Activated CD8-positive, alpha-beta memory T cell treated with anti-CD3 and anti-CD28 coated beads for 36 hours (primary cell): Measurements from ENCODE around the gene ATP10B. TPM values are rescaled to one million over a fixed set of nuclear protein-coding genes. Genes with fewer than 3 reads are reported as not detected.
"Not testable (repeated sequence)": the region's sequence is repeated elsewhere in the genome, so short reads cannot be mapped to it uniquely, and the experiment has no call there.

ENCODE experiments used
- CTCF ChIA-PET: fragments of 350-600 bp; sonication (Branson Sonifier 250); formaldehyde crosslinking; loops from one replicate; lab custom pipeline; 2021; ENCODE audit warnings: antibody characterized with exemption; lab: Charles Lee
- POLR2A ChIA-PET: fragments of 350-600 bp; sonication (Branson Sonifier 250); formaldehyde crosslinking; loops from one replicate; lab custom pipeline; 2021; ENCODE audit warnings: antibody characterized with exemption; lab: Charles Lee
- total RNA-seq, 2 experiments: library from RNA; stranded (reverse); gene quantifications; one replicate each; pipeline ENCODE4 v1.2.3, GENCODE V29; 2021

ATP10B gene
- total RNA-seq, 2 experiments from 2014 or later: not detected

DNA sequence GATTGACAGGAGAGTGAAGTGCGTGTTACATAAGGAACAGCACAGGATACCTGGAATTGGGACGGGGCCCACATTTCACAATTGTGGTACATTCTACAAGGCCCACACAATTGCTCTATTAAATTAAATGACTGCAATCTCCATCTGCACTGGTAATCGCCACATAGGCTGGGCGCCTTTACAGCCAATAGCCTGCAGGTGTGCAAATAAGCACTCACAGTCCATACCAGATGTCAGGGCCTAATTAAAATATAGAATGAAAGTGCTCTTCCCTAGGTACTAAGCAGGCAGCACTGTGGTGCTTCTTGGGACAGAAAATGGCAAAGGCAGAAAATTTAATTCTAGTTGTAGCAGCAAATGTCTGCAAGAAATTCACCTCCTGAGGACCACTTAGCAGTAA, 82.7 kb downstream of the ATP10B start:
- POLR2A ChIA-PET: no interaction called here
- CTCF ChIA-PET: no interaction called here

DNA sequence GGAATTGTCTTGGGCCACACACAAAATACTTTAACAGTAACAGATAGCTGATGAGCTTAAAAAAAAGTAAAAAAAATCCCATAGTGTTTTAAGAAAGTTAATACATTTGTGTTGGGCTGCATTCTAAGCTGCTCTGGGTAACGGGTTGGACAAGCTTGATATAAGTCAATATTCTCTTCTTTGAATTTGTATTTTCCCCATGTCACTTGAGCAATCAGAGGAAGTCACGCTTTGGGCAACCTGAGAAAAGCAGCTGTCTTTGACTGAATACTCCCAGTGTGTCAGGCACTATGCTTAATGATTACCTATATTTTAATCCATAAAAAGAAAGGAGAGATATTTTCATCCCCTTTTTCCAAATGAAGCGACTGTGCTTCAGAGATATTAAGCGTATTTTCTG, 84.9 kb downstream of the ATP10B start:
- ChIA-PET CTCF (no interaction called here), POLR2A (no interaction called here)

GRCh38 chr5:160760008-160760407, 92.0 kb downstream of the ATP10B start:
- ChIA-PET CTCF (no interaction called here), POLR2A (no interaction called here)

DNA sequence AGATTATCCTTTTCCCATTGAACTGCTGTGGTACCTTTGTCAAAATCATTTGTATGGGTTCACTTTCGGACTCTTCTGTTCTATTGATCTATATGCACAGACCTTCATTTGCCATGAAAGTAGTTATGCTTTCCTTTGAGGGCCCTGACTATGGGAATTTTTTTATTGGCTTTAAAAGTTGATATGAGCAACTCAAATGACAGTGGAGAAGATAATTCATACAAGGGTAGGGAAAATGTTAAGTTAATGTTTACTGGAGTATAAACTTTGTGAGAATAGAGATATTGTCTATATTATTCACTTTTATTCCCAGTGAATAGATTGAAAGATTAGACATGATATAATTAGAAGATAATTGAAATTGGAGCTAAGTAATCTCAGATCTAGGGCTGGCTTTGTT, 94.8 kb downstream of the ATP10B start:
- ChIA-PET POLR2A (no interaction called here), CTCF (no interaction called here)

DNA sequence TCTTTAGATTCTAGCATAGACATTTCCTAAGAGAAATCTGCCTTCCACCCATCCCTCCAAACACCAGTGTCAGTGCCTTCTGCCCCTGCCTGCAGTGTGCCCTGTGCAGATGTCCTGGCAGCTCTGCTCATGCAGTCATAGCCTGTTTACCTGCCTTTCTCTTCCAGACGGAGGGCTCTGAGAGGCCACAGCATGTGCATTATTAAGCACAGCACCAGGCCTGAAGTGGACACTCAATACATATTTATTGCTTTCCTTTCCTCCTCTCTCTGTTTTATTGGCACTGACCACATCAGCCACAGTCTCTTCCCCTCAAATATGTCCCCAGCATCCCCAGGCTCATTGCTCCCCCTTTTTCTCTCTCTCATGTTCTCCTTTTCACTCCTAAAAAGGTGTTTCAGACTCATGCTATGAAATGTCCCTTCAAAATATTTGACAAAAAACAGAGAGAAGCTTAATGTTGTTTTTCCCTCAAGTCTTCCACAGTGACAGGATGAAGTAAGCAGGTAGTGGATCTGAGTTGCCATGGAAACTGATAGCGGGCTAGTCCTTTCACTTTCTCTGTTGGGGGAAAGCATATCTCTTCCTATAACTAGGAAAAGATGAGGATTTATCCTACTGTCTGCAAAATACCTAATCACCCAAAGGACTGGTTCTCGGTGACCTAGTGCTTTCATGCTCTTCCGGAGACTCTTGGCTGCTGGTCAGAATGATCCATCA, 100.9 kb downstream of the ATP10B start:
- ChIA-PET CTCF (no interaction called here), POLR2A (no interaction called here)

- ChIA-PET CTCF (no interaction called here), POLR2A (no interaction called here)
Observed at GRCh38 chr5:160749682-160750081, 102.3 kb downstream of the ATP10B start.

DNA sequence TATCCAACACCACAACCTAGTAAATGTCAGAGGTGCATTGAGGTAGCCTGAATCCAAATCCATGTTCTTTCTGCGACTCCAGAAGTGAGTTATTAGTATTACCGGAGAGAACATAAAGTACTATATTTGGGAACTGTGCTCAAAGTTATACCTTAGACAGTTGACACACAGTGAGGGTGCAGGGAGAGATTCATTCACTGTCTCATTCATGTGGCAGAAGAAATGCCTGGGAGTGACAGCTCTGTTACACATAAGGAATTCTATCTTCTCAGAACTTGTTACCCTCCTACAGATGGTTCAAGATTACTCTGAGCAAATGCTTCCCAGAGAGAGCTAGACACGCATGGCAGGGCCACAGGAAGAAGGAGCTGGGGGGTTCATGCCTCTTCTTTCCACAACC, 103.0 kb downstream of the ATP10B start:
- CTCF ChIA-PET: no interaction called here
- POLR2A ChIA-PET: no interaction called here

DNA sequence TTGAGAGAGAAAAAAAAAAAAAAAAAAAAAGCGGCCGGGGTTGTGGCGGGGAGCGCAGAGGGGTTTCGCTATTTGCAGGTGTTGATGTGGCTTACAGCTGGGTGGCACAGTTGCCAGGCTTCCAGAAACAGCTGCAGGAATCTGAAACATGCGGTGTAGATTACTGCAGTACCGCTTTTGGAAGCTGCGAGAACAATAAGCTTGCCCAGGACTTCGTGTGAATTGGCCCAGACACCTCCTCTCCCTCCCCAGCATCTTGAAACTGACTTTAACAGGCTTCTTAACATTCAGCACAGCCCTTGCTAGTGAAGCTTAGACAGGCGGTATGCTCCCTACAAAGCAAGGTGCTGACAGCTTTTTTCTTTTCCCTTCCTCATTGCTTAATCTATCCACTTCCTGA, 104.0 kb downstream of the ATP10B start:
- ChIA-PET CTCF (interaction anchor here (0.7 kb wide), 1 partner anchor 637 kb away, joined by 3 read pairs; no protein-coding TSS in a partner anchor), POLR2A (no interaction called here)

- ChIA-PET POLR2A (no interaction called here), CTCF (no interaction called here)
Observed at GRCh38 chr5:160747559-160747958, 104.5 kb downstream of the ATP10B start.

- CTCF ChIA-PET: no interaction called here
Observed at GRCh38 chr5:160744268-160745101, 107.5 kb downstream of the ATP10B start.

DNA sequence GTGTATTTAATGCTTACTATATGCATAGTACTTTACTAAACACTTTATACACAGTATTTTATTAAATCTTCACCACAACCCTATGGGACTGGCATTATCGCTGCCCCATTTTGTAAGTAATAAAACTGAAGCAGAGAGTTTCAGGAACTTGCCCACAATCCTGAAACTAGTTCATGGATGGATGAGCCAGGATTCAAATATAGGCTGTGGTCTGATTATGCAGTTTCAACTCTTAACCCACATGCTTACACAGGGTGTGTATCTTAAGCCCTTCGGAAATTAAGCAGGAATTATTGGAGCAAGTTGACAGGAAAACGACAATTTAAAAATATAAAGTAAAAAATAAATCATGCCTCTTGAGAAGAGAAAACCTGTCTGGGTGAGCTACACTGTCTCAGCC, 109.0 kb downstream of the ATP10B start:
- CTCF ChIA-PET: no interaction called here
- POLR2A ChIA-PET: no interaction called here

More at GRCh38 chr5:160744268-160745101, 107.5 kb downstream of the ATP10B start:
- POLR2A ChIA-PET: no interaction called here

DNA sequence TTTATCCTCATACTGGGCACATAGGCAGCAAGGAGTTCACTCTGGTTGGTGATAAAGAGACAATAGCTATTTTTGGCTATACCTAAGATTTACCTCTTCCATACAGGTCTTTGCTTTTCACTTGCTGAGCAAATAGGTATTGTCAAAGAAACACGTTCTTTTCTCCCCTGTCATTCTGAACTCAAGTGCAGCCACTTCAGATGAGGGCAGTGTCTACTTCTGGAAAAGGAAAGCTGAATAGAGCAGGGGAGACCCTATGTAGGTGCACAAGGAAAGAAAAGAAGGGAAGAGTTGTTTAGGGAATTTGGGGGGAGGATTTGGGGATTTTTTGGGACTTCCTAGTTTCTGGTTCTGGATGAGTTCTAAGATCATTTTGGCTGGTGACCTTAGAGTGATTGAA, 109.6 kb downstream of the ATP10B start:
- POLR2A ChIA-PET: no interaction called here
- CTCF ChIA-PET: no interaction called here

DNA sequence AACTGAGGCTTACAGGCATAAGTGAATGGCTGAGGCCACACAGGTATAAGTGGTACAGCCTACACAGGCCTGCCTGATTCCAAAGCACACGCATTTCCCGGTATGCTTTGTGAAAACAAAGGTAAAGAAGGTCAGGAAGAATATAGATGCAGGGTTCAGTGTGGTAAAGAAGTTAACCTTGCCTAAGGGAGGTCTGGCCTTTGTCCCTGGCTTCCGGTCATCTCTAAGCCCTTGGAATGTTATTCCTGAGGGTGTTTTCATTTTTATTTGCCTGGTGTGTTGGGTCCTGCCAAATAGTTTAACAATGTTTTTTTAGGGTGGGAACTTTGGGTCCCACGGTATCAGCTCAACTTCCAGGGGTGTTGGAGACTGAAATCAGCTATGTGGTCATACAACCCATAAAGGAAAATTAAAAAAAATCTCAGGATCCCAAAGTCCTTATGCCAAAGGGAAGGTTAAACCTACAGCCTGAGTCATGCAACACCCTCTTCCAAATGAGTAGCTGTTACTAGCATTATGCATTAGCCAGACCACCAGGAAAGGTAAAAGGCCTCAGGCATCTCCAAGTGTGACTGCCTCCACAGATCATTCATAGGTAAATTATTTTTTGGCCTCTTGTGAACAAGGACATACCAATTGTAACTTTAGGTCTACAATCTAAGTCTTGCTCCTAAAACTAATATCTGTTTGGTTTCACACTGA, 124.6 kb downstream of the ATP10B start:
- CTCF ChIA-PET: no interaction called here
- POLR2A ChIA-PET: no interaction called here

DNA sequence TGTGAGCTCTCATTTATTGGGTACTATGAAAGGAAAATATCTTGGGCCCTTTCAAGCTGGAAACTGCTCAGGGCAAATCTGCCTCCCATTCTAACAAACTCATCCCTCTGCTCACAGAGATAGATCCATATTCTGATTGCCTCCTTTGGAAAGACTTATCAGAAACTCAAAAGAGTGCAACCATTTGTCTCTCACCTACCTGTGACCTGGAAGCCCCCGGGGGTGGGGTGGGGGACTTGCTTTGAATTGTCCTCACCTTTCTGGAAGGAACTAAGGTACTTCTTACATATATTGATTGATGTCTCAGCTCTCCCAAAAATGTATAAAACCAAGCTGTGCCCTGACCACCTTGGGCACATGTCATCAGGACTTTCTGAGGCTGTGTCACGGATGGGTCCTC, 125.3 kb downstream of the ATP10B start:
- ChIA-PET CTCF (no interaction called here), POLR2A (no interaction called here)

- POLR2A ChIA-PET: no interaction called here
- CTCF ChIA-PET: no interaction called here
Observed at GRCh38 chr5:160720822-160721221, 131.2 kb downstream of the ATP10B start.

DNA sequence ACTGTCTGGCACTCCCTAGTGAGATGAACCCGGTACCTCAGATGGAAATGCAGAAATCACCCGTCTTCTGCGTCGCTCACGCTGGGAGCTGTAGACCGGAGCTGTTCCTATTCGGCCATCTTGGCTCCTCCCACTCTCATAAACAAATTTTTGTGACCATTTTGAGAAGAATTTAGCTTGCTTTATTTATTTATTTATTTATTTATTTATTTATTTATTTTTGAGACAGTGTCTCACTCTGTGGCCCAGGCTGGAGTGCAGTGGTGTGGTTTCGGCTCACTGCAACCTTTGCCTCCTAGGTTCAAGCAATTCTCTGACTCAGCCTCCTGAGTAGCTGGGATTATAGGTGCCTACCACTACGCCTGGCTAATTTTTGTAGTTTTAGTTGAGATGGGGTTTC, 136.5 kb downstream of the ATP10B start:
- POLR2A ChIA-PET, CTCF ChIA-PET: not testable (repeated sequence)

DNA sequence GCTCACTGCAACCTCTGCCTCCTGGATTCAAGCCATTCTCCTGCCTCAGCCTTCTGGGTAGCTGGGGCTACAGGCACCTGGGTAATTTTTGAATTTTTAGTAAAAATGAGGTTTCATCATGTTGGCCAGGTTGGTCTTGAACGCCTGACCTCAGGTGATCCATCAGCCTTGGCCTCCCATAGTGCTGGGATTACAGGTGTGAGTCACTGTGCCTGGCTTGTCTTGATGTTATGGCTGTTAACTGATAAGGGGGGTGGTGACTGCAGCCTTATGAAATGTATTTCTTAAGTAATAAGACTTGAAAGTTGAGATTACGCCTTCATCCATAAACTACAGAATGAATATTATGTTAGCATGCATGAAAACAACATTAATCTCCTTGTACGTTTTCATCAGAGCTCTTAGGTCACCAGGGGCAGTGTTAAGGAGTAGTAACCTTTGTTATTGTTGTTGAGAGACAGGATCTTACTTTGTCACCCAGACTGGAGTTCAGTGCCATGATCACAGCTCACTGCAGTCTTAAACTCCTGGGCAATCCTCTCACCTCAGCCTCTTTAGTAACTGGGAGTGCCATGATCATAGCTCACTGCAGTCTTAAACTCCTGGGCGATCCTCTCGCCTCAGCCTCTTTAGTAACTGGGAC, 148.3 kb downstream of the ATP10B start:
- POLR2A ChIA-PET: no interaction called here
- CTCF ChIA-PET: no interaction called here

DNA sequence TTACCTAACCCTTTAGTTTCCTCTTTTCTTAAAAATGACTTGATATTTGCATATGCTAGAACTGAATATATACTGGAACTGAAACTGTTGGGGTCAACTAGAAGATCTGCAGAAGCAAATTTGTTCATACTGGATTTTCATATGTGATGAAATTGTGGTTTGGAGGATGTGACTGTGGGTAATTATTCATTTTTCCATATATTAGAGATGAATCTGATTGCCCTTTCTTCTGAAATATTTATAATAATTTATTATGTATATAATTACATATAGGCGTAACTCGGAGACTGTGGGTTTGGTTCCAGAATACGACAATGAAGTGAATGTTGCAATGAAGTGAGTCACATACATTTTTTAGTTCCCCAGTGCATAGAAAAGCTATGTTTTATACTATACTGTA, 149.1 kb downstream of the ATP10B start:
- ChIA-PET CTCF (no interaction called here), POLR2A (no interaction called here)

DNA sequence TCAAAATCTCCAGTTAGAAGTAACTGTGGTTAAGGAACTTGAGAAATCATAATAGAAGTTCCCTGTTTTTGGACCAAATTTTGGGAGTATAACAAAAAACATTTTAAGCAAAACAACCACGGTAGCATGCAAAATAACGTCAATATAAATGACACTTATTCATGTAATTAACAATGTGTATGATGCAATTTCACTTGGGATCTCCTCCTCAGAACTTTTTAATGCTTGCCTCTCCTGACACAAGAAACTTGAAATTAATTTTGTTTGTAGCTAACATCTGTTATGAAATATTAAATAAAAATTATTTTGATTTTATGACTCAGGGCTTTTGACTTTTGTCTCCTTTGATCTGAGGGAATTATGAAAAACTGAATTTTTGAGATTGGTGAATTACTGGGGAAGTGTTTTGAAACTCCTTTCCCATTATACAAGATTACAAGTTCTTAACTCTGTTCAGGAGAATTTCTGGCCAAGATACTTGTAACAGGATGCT, 149.7 kb downstream of the ATP10B start:
- POLR2A ChIA-PET: no interaction called here
- CTCF ChIA-PET: no interaction called here

GRCh38 chr5:160701403-160701802, 150.6 kb downstream of the ATP10B start:
- ChIA-PET POLR2A (no interaction called here), CTCF (no interaction called here)
